ENCODE measurements around the gene RCSD1. TPM values are rescaled to one million over a fixed set of nuclear protein-coding genes. Genes with fewer than 3 reads are reported as not detected.

RCSD1 gene
- total and polyA plus RNA-seq, 2 of the 4 experiments (the other 2 are of a cell fraction), result 0.03 TPM; not detected in 1

DNA sequence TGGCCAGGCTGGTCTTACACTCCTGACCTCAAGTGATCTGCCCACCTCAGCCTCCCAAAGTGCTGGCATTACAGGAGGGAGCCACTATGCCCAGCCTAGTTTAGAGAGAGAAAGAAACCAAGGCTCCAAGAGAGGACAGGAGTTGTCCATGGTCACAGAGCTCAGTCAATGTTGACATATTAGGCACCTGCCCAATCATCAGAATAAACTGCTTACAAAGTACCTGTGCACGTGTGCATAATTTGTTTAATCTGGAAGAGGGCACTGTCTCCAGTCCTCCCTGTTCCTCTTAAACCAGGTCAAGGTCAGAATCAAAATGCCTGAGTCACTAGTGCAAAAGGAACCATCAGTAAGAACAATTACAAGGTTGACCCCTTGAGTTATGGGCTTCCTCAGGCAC lies 71.5 kb downstream of the RCSD1 start:
- no peak overlapping the region for H2AFZ ChIP-seq (replicated peaks; ENCODE audit: low read length, poor library complexity)
- no peaks in the 10 kb centered on the region for H3K79me1 ChIP-seq (ENCODE audit: low read depth in 1 of 2, low read length in 2 of 2)
- no peak overlapping the region for H4K8ac ChIP-seq (ENCODE audit: low read depth in 2 of 2, low read length in 2 of 2)
- no peak overlapping the region for H3K18ac ChIP-seq (ENCODE audit: low read depth, low read length)
- TF ChIP-seq NFE2L2 (IDR thresholded peaks at IDR 0.05; ENCODE audit: low read depth, low read length), result no peak
- TF ChIP-seq CHD1 (IDR thresholded peaks at IDR 0.05; ENCODE audit: low read depth, low read length), result no peak
- no peak for TF ChIP-seq POLR2A (IDR thresholded peaks at IDR 0.05; ENCODE audit: low read depth, low read length)
- TF ChIP-seq, protein P1, sequence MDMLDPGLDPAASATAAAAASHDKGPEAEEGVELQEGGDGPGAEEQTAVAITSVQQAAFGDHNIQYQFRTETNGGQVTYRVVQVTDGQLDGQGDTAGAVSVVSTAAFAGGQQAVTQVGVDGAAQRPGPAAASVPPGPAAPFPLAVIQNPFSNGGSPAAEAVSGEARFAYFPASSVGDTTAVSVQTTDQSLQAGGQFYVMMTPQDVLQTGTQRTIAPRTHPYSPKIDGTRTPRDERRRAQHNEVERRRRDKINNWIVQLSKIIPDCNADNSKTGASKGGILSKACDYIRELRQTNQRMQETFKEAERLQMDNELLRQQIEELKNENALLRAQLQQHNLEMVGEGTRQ (IDR thresholded peaks at IDR 0.05; ENCODE audit: low read depth, low read length), result no peak
- TF ChIP-seq RFX5 (IDR thresholded peaks at IDR 0.05; ENCODE audit: low read depth, low read length), result no peak
- no peak for TF ChIP-seq SMC3 (IDR thresholded peaks at IDR 0.05; ENCODE audit: low read depth, low read length)
- TF ChIP-seq MAZ (IDR thresholded peaks at IDR 0.05; ENCODE audit: borderline replicate concordance, low read depth, low read length), result no peak
- TF ChIP-seq, protein P2, sequence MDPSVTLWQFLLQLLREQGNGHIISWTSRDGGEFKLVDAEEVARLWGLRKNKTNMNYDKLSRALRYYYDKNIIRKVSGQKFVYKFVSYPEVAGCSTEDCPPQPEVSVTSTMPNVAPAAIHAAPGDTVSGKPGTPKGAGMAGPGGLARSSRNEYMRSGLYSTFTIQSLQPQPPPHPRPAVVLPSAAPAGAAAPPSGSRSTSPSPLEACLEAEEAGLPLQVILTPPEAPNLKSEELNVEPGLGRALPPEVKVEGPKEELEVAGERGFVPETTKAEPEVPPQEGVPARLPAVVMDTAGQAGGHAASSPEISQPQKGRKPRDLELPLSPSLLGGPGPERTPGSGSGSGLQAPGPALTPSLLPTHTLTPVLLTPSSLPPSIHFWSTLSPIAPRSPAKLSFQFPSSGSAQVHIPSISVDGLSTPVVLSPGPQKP (IDR thresholded peaks at IDR 0.05; ENCODE audit: borderline replicate concordance, low read depth, low read length), result no peak
- no peak for TF ChIP-seq BHLHE40 (IDR thresholded peaks at IDR 0.05; ENCODE audit: low read depth, low read length)
- no peak for TF ChIP-seq MAFK (IDR thresholded peaks at IDR 0.05; ENCODE audit: low read depth, low read length)
- TF ChIP-seq FOS (IDR thresholded peaks at IDR 0.05; ENCODE audit: low read depth, low read length), result no peak
- TF ChIP-seq RCOR1 (IDR thresholded peaks at IDR 0.05; ENCODE audit: insufficient replicate concordance, low read length), result no peak
- TF ChIP-seq MXI1 (IDR thresholded peaks at IDR 0.05; ENCODE audit: borderline replicate concordance, low read depth, low read length), result no peak
- TF ChIP-seq, protein P3, sequence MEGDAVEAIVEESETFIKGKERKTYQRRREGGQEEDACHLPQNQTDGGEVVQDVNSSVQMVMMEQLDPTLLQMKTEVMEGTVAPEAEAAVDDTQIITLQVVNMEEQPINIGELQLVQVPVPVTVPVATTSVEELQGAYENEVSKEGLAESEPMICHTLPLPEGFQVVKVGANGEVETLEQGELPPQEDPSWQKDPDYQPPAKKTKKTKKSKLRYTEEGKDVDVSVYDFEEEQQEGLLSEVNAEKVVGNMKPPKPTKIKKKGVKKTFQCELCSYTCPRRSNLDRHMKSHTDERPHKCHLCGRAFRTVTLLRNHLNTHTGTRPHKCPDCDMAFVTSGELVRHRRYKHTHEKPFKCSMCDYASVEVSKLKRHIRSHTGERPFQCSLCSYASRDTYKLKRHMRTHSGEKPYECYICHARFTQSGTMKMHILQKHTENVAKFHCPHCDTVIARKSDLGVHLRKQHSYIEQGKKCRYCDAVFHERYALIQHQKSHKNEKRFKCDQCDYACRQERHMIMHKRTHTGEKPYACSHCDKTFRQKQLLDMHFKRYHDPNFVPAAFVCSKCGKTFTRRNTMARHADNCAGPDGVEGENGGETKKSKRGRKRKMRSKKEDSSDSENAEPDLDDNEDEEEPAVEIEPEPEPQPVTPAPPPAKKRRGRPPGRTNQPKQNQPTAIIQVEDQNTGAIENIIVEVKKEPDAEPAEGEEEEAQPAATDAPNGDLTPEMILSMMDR (conservative IDR thresholded peaks at IDR 0.05; ENCODE audit: low read depth, low read length), result no peak
- no peak for TF ChIP-seq CEBPB (IDR thresholded peaks at IDR 0.05; ENCODE audit: low read depth, low read length)
- TF ChIP-seq RAD21 (IDR thresholded peaks at IDR 0.05; ENCODE audit: low read length), result no peak
- no peaks in the 10 kb centered on the region for H3K9me3 ChIP-seq (ENCODE audit: control insufficient read depth, insufficient read depth, low read length)
- no peak overlapping the region for H3K4me2 ChIP-seq (ENCODE audit: low read depth, low read length)
- intact Hi-C loops (cut with micrococcal nuclease) (no loop called here), in situ Hi-C loops (cut with MboI; ENCODE audit: low sequenced_read_pairs) (no loop called here), dilution Hi-C loops (cut with HindIII; ENCODE audit: low sequenced_read_pairs, unreplicated experiment) (no loop called here)
- DNase-seq (no peak), ATAC-seq (ENCODE audit: low read depth) (no peak)
- H4K5ac ChIP-seq (ENCODE audit: low read depth, low read length), result no peak overlapping the region
- H3K27ac ChIP-seq (ENCODE audit: insufficient read depth, low read length), result no peak overlapping the region
- H2AK5ac ChIP-seq (ENCODE audit: low read depth, low read length), result no peak overlapping the region
- no peak overlapping the region for H3K56ac ChIP-seq (ENCODE audit: extremely low read depth, insufficient read depth, low read length)
- H2BK5ac ChIP-seq (ENCODE audit: low read depth, low read length, poor library complexity, severe bottlenecking), result no peak overlapping the region
- H4K20me1 ChIP-seq (ENCODE audit: insufficient read depth, low read length), result no peaks in the 10 kb centered on the region
- no peak overlapping the region for H3K14ac ChIP-seq (replicated peaks; ENCODE audit: low read depth, low read length)
- ChIA-PET POLR2A (ENCODE audit: unreplicated experiment) (no interaction called here), CTCF (no interaction called here)
- WGBS, 2 experiments (ENCODE audit: extremely low coverage in 2 of 2, insufficient read length in 1 of 2), result no CpG with 5 or more reads among the region's 1 CpG
- no peak overlapping the region for H2AK9ac ChIP-seq (replicated peaks; ENCODE audit: low read depth, low read length, poor library complexity)
- no peak overlapping the region for H2BK120ac ChIP-seq (ENCODE audit: low read depth, low read length)
- H2BK20ac ChIP-seq (ENCODE audit: low read depth, low read length), result no peak overlapping the region
- no peak overlapping the region for H3K9ac ChIP-seq (ENCODE audit: low read depth, low read length)
- H3K4me3 ChIP-seq (ENCODE audit: insufficient read depth, low read depth, low read length), result no peak overlapping the region
- no peaks in the 10 kb centered on the region for H3K9me1 ChIP-seq (ENCODE audit: insufficient read depth, low read length)
- no peaks in the 10 kb centered on the region for H3K4me1 ChIP-seq (ENCODE audit: control insufficient read depth, insufficient read depth, low read length)
- no peak overlapping the region for H2BK15ac ChIP-seq (ENCODE audit: low read depth, low read length)
- BruUV-seq (replicated peaks), result no TSS peak
- H3K36me3 ChIP-seq (ENCODE audit: control insufficient read depth, insufficient read depth, low read length), result no peaks in the 10 kb centered on the region
- no peak overlapping the region for H3K23ac ChIP-seq (ENCODE audit: low read depth, low read length)
- no peak overlapping the region for H4K91ac ChIP-seq (ENCODE audit: insufficient read depth, low read depth, low read length)
- no peak overlapping the region for H3K4ac ChIP-seq (ENCODE audit: low read depth, low read length)
- H3K27me3 ChIP-seq (ENCODE audit: control insufficient read depth, insufficient read depth, low read length), result peaks cover 45% of the 10 kb centered on the region

Data from IMR-90 (cell line).